K562 (cell line): Measurements from ENCODE around the gene KRT76. TPM values are rescaled to one million over a fixed set of nuclear protein-coding genes. Genes with fewer than 3 reads are reported as not detected.

Experiments used
- ATAC-seq: fragments of 200-7000 bp; cut with Tn5 transposase; 3 replicates; pipeline ENCODE4 v1.9.1; 2020; ENCODE audit warnings: moderate library complexity
- BruUV-seq: library from RNA; stranded (reverse); fragments of 400-500 nt; replicated peaks from 2 replicates; lab custom pipeline; 2021; lab: Mats Ljungman, UMichigan
- CTCF ChIA-PET: fragments of 300-600 bp; formaldehyde crosslinking; extraction: SDS; loops from one replicate; lab custom pipeline; 2021; ENCODE audit warnings: low intra/inter-chr PET ratio; lab: Yijun Ruan, JAX
- POLR2A ChIA-PET: fragments of 300-600, 350-650 bp; sonication (Branson Sonifier 250); formaldehyde crosslinking; extraction: SDS; loops from one replicate; lab custom pipeline; 2021; ENCODE audit warnings: antibody characterized with exemption, inconsistent platforms; lab: Yijun Ruan, JAX
- DNase-seq, 4 experiments: peaks; one replicate each; pipeline versions ENCODE4 v3.0.0 to v3.0.0-alpha.2; 2011 to 2018; ENCODE audit warnings: low spot score in 3 of 4, mixed read lengths in 3 of 4; ENCODE audit errors: extremely low read depth in 1 of 4
- FAIRE-seq: peaks from 2 replicates; lab custom pipeline; 2011; peaks lifted over from hg19 to GRCh38; lab: Jason Lieb, UNC
- H2AFZ ChIP-seq: 2 replicates; pipeline ENCODE4 v1.6.0; 2011; ENCODE audit warnings: low read depth, low read length, control low read depth, inconsistent platforms
- H3K27ac ChIP-seq: fragments of 200-600 bp; 3 replicates; pipeline ENCODE4 v1.8.0; 2011; ENCODE audit warnings: low read depth, mild to moderate bottlenecking, control low read depth, inconsistent platforms, low read length, moderate library complexity, mixed read lengths; ENCODE audit errors: extremely low read depth
- H3K27me3 ChIP-seq, 2 experiments: fragments of 300-600 bp in 1 of 2; 2 replicates in 1 of 2; 3 replicates in 1 of 2; pipeline versions ENCODE4 v1.6.0 to v1.8.0; 2011; ENCODE audit warnings: inconsistent platforms in 2 of 2, low read length in 2 of 2, mild to moderate bottlenecking in 1 of 2, mixed read lengths in 1 of 2, moderate library complexity in 1 of 2; ENCODE audit not compliant: control insufficient read depth in 2 of 2, insufficient read depth in 2 of 2
- H3K36me3 ChIP-seq: fragments of 300-600 bp; 3 replicates; pipeline ENCODE4 v1.8.0; 2011; ENCODE audit warnings: mild to moderate bottlenecking, low read length, inconsistent platforms; ENCODE audit not compliant: control insufficient read depth, insufficient read depth
- H3K4me1 ChIP-seq, 2 experiments: fragments of 200-600 bp in 1 of 2; replicated peaks in 1 of 2; 2 replicates in 1 of 2; 3 replicates in 1 of 2; pipeline versions ENCODE4 v1.5.1 to v1.8.0; 2011; ENCODE audit warnings: inconsistent platforms in 2 of 2, low read length in 2 of 2, mild to moderate bottlenecking in 1 of 2, mixed read lengths in 1 of 2, moderate library complexity in 1 of 2; ENCODE audit not compliant: control insufficient read depth in 2 of 2, insufficient read depth in 2 of 2
- H3K4me2 ChIP-seq: 2 replicates; pipeline ENCODE4 v1.6.1; 2011; ENCODE audit warnings: low read length, control low read depth, inconsistent platforms, mixed read lengths; ENCODE audit not compliant: insufficient read depth
- H3K4me3 ChIP-seq: fragments of 200-600 bp; sonication (generic), shearing (Covaris generic); 2 replicates; pipeline ENCODE4 v1.5.1; 2016; ENCODE audit warnings: control low read depth, inconsistent platforms
- H3K79me2 ChIP-seq: fragments of 200-600 bp; 3 replicates; pipeline ENCODE4 v1.8.0; 2011; ENCODE audit warnings: low read length, inconsistent platforms; ENCODE audit not compliant: control insufficient read depth, insufficient read depth
- H3K9ac ChIP-seq, 2 experiments: 2 replicates each; pipeline versions ENCODE4 v1.6.0 to v1.6.1; 2011; ENCODE audit warnings: low read depth in 2 of 2, low read length in 2 of 2, control low read depth in 1 of 2, inconsistent platforms in 1 of 2, mild to moderate bottlenecking in 1 of 2, mixed read lengths in 1 of 2; ENCODE audit not compliant: insufficient read depth in 1 of 2
- H3K9me1 ChIP-seq: one replicate; pipeline ENCODE4 v1.6.0; 2011; ENCODE audit warnings: inconsistent platforms, mild to moderate bottlenecking, low read length, moderate library complexity; ENCODE audit not compliant: control insufficient read depth, insufficient read depth
- H3K9me3 ChIP-seq: replicated peaks from 2 replicates; pipeline ENCODE4 v1.5.1; 2011; ENCODE audit warnings: low read depth, low read length, inconsistent platforms; ENCODE audit not compliant: control insufficient read depth, insufficient read depth
- H4K20me1 ChIP-seq: replicated peaks from 2 replicates; pipeline ENCODE4 v1.6.1; 2011; ENCODE audit warnings: low read length, inconsistent platforms, mixed read lengths; ENCODE audit not compliant: control insufficient read depth, insufficient read depth
- CHCHD3 ChIP-seq: fragments of 250-450 bp; sonication (Bioruptor Pico); IDR thresholded peaks from 2 replicates; pipeline ENCODE4 v2.1.2; 2022; ENCODE audit warnings: mild to moderate bottlenecking
- CHD1 ChIP-seq: fragments of 200-600 bp; sonication (generic); IDR thresholded peaks from one replicate; pipeline ENCODE4 v1.6.1; 2012; ENCODE audit warnings: mild to moderate bottlenecking, moderate library complexity, low read length, inconsistent platforms
- CHD2 ChIP-seq: IDR thresholded peaks from 2 replicates; pipeline ENCODE4 v1.6.1; 2011; ENCODE audit warnings: low read depth, low read length
- HDAC3 ChIP-seq: fragments of 450-650 bp; IDR thresholded peaks from 2 replicates; pipeline ENCODE4 v1.6.1; 2018; ENCODE audit warnings: borderline replicate concordance, mild to moderate bottlenecking, moderate library complexity; ENCODE audit not compliant: partially characterized antibody
- HEY1 ChIP-seq: fragments of 250-450 bp; sonication (Bioruptor Pico); IDR thresholded peaks from 2 replicates; pipeline ENCODE4 v1.5.0; 2020; ENCODE audit warnings: mild to moderate bottlenecking, moderate library complexity, borderline replicate concordance
- JUN ChIP-seq, 2 experiments: sonication (generic) in 1 of 2; formaldehyde crosslinking in 1 of 2; IDR thresholded peaks; 2 replicates each; pipeline versions ENCODE4 v1.6.1 to v1.8.0; 2012 to 2022; ENCODE audit warnings: borderline replicate concordance in 2 of 2, mild to moderate bottlenecking in 2 of 2, improper control_type of control experiment in 1 of 2, low read depth in 1 of 2, low read length in 1 of 2, missing genetic modification reagents in 1 of 2
- STAT5A ChIP-seq: IDR thresholded peaks from 2 replicates; pipeline ENCODE4 v1.6.1; 2012; ENCODE audit warnings: low read length, inconsistent platforms, borderline replicate concordance
- TRIM24 ChIP-seq, 2 experiments: fragments of 450-650 bp; IDR thresholded peaks; 2 replicates each; pipeline ENCODE4 v1.6.1; 2016
- ZC3H4 ChIP-seq: sonication (generic); formaldehyde crosslinking; IDR thresholded peaks from 2 replicates; pipeline ENCODE4 v1.9.0; 2021; ENCODE audit warnings: missing genetic modification reagents, borderline replicate concordance
- WGBS: fragments of 100-300 bp; shearing (Covaris generic); methylation state at CpG from one replicate; pipeline ENCODE4 v1.1.6; 2016; ENCODE audit warnings: low coverage, mixed read lengths; ENCODE audit not compliant: insufficient coverage; ENCODE audit errors: missing lambda C conversion rate; 5-methylcytosine and 5-hydroxymethylcytosine counted together
- in situ Hi-C: fragments of 300-500 bp; cut with MboI; formaldehyde crosslinking; loops from 4 replicates; pipeline ENCODE4 v1.15.0; 2018; ENCODE audit warnings: inconsistent platforms, mixed read lengths
- intact Hi-C: fragments of 100-400 bp; cut with micrococcal nuclease; formaldehyde crosslinking; loops from 2 replicates; pipeline ENCODE4 v1.14.2; 2022
- polyA plus RNA-seq, 8 experiments: library from polyadenylated mRNA; depleted of rRNA in 4 of 8; stranded (reverse) in 5 of 8; unstranded in 3 of 8; fragments of >200 nt; fragmentation: Nextera tagmentation in 2 of 8; fragmentation: Illumina TruSeq in 1 of 8; extraction: Ambion mirVana in 2 of 8; extraction: Trizol in 1 of 8; gene quantifications; 2 replicates each; pipeline versions ENCODE4 v1.2.1 to v1.2.3, GENCODE V29; 2011 to 2014; ENCODE audit warnings: inconsistent platforms in 1 of 8, missing spikeins in 1 of 8
- total RNA-seq, 7 experiments: library from RNA; depleted of rRNA in 6 of 7; stranded (reverse); fragments of >200 nt in 6 of 7; fragmentation: Illumina TruSeq in 2 of 7; extraction: Trizol in 2 of 7; gene quantifications; 2 replicates each; pipeline versions ENCODE4 v1.2.1 to v1.2.3, GENCODE V29; 2011 to 2021; ENCODE audit warnings: low replicate concordance in 1 of 7
- TF ChIP-seq, protein P1 (sequence below): fragments of 450-650 bp; IDR thresholded peaks from 2 replicates; pipeline ENCODE4 v1.6.1; 2014; ENCODE audit warnings: low read depth, mild to moderate bottlenecking, moderate library complexity, borderline replicate concordance
- TF ChIP-seq, protein P2 (sequence below): fragments of 450-650 bp; IDR thresholded peaks from 2 replicates; pipeline ENCODE4 v1.6.1; 2016
- TF ChIP-seq, protein P3 (sequence below): IDR thresholded peaks from 2 replicates; pipeline ENCODE4 v1.6.1; 2014; ENCODE audit warnings: antibody characterized with exemption

KRT76 gene
- total and polyA plus RNA-seq, 9 of the 15 experiments (the other 6 are each of a cell fraction or from before 2014, with no cell fraction given) = not detected

DNA sequence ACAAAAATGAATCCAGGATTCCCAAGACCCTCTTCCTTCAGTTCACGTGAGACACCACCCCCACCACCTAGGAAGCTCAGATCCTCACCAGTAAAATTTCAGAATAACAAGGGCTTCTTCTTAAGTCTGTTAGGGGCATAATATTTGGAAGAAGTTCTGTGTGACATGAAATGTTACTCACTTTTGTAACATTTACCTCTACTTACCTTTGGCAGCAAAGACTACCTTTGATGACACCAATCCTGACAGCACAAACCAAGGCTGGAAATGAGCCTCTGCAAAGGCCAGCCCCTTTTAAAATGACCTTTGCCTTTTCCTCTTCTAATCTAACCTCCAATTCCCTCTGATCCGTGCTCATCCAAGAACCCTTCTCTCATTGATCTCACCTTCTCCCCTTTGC is 54.5 kb downstream of the KRT76 start:
- Histone ChIP-seq H3K27ac (no peak overlapping the region), H3K4me2 (no peak overlapping the region), H3K79me2 (no peaks in the 10 kb centered on the region), H3K9ac (no peak overlapping the region), H3K27me3 (peaks cover 6 to 44% of the 10 kb centered on the region in 2 experiments; a peak in 4 of 5 replicates), H3K9me3 (no peaks in the 10 kb centered on the region), H2AFZ (no peak overlapping the region), H3K4me1 (no peaks in the 10 kb centered on the region), H3K36me3 (no peaks in the 10 kb centered on the region), H3K9me1 (no peaks in the 10 kb centered on the region), H3K4me3 (no peak overlapping the region), H4K20me1 (no peaks in the 10 kb centered on the region)
- TF ChIP-seq, protein P1, sequence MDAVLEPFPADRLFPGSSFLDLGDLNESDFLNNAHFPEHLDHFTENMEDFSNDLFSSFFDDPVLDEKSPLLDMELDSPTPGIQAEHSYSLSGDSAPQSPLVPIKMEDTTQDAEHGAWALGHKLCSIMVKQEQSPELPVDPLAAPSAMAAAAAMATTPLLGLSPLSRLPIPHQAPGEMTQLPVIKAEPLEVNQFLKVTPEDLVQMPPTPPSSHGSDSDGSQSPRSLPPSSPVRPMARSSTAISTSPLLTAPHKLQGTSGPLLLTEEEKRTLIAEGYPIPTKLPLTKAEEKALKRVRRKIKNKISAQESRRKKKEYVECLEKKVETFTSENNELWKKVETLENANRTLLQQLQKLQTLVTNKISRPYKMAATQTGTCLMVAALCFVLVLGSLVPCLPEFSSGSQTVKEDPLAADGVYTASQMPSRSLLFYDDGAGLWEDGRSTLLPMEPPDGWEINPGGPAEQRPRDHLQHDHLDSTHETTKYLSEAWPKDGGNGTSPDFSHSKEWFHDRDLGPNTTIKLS = no peak
- no peak for TF ChIP-seq HEY1 (CRISPR knock-in tag)
- TF ChIP-seq, protein P2, sequence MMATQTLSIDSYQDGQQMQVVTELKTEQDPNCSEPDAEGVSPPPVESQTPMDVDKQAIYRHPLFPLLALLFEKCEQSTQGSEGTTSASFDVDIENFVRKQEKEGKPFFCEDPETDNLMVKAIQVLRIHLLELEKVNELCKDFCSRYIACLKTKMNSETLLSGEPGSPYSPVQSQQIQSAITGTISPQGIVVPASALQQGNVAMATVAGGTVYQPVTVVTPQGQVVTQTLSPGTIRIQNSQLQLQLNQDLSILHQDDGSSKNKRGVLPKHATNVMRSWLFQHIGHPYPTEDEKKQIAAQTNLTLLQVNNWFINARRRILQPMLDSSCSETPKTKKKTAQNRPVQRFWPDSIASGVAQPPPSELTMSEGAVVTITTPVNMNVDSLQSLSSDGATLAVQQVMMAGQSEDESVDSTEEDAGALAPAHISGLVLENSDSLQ = no peak
- TF ChIP-seq TRIM24 (IDR thresholded peaks at IDR 0.05) = no peak
- TF ChIP-seq CHCHD3 = no peak
- TF ChIP-seq CHD2 = no peak
- TF ChIP-seq CHD1 = no peak
- no peak for TF ChIP-seq ZC3H4 (CRISPR knock-in tag)
- TF ChIP-seq HDAC3 = no peak
- TF ChIP-seq STAT5A = no peak
- TF ChIP-seq, protein P3, sequence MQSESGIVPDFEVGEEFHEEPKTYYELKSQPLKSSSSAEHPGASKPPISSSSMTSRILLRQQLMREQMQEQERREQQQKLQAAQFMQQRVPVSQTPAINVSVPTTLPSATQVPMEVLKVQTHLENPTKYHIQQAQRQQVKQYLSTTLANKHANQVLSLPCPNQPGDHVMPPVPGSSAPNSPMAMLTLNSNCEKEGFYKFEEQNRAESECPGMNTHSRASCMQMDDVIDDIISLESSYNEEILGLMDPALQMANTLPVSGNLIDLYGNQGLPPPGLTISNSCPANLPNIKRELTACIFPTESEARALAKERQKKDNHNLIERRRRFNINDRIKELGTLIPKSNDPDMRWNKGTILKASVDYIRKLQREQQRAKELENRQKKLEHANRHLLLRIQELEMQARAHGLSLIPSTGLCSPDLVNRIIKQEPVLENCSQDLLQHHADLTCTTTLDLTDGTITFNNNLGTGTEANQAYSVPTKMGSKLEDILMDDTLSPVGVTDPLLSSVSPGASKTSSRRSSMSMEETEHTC = no peak
- TF ChIP-seq JUN (IDR thresholded peaks at IDR 0.05; ENCODE audit: borderline replicate concordance, low read depth, low read length) = no peak
- no peak for TF ChIP-seq JUN (CRISPR knock-in tag; IDR thresholded peaks at IDR 0.05; ENCODE audit: borderline replicate concordance)
- ChIA-PET POLR2A (no interaction called here), CTCF (no interaction called here)
- FAIRE-seq (no peak), ATAC-seq (no peak), DNase-seq (no peak)
- BruUV-seq = no TSS peak
- WGBS = 0% methylated on average over 2 of the region's 2 CpGs
- in situ Hi-C loops = no loop called here
- intact Hi-C loops = no loop called here
